Peyer's patch (tissue), 4 donors: ENCODE data around the gene NTRK2.

Experiments
- CTCF ChIP-seq, 6 experiments: fragments of 450-650 bp in 4 of 6; fragments of 200-600 bp in 2 of 6; sonication (generic) in 1 of 6; IDR thresholded peaks; one replicate each; pipeline ENCODE4 v1.5.1; 2017 to 2019; ENCODE audit warnings: antibody characterized with exemption in 6 of 6, mild to moderate bottlenecking in 3 of 6, moderate library complexity in 1 of 6
- POLR2A ChIP-seq, 2 donors: fragments of 450-650 bp; IDR thresholded peaks; one replicate each; pipeline ENCODE4 v1.5.1; 2017; ENCODE audit warnings: antibody characterized with exemption in 2 of 2, mild to moderate bottlenecking in 2 of 2, moderate library complexity in 2 of 2

- TF ChIP-seq CTCF (IDR thresholded peaks at IDR 0.05) (no peak), POLR2A (IDR thresholded peaks at IDR 0.05) (no peak)
These were observed 34.3 kb downstream of the NTRK2 start for GRCh38 chr9:84703793-84704192.
